SU-DHL-6 (cell line): Measurements from ENCODE around the gene GAR1.

Experiments
- H2AFZ ChIP-seq: fragments of 200-600 bp; sonication (generic); 2 replicates; pipeline ENCODE4 v1.6.1; 2014; ENCODE audit warnings: low read depth, mild to moderate bottlenecking, moderate library complexity, mixed read lengths, antibody characterized with exemption, low read length; ENCODE audit not compliant: severe bottlenecking
- H3F3A ChIP-seq: fragments of 200-600 bp; shearing (Covaris generic); 2 replicates; pipeline ENCODE4 v1.6.0; 2016; ENCODE audit warnings: antibody characterized with exemption, mild to moderate bottlenecking; ENCODE audit not compliant: insufficient read depth
- H3K27ac ChIP-seq: fragments of 200-600 bp; sonication (generic); 2 replicates; pipeline ENCODE4 v1.5.1; 2016; ENCODE audit warnings: low read depth, mild to moderate bottlenecking, low read length, moderate library complexity, mixed read lengths
- H3K27me3 ChIP-seq: fragments of 200-600 bp; sonication (generic), shearing (Covaris generic); 2 replicates; pipeline ENCODE4 v1.6.0; 2014; ENCODE audit warnings: mild to moderate bottlenecking, low read length
- H3K36me3 ChIP-seq: fragments of 200-600 bp; sonication (generic); 2 replicates; pipeline ENCODE4 v1.6.1; 2014; ENCODE audit warnings: mild to moderate bottlenecking, low read length, mixed read lengths
- H3K4me2 ChIP-seq: fragments of 300-600, 200-600 bp; shearing (Covaris generic), sonication (generic); 2 replicates; pipeline ENCODE4 v1.6.0; 2014; ENCODE audit warnings: low read length, low read depth, mild to moderate bottlenecking; ENCODE audit not compliant: poor library complexity, severe bottlenecking
- H3K4me3 ChIP-seq: fragments of 200-600 bp; sonication (generic); 2 replicates; pipeline ENCODE4 v1.5.1; 2014; ENCODE audit warnings: antibody characterized with exemption, low read length, mild to moderate bottlenecking, mixed read lengths; ENCODE audit not compliant: insufficient read depth, poor library complexity, severe bottlenecking
- H3K79me2 ChIP-seq: fragments of 200-600 bp; sonication (generic); 2 replicates; pipeline ENCODE4 v1.6.1; 2014; ENCODE audit warnings: mild to moderate bottlenecking, low read length, moderate library complexity; ENCODE audit not compliant: insufficient read depth
- H3K9ac ChIP-seq: fragments of 200-600 bp; sonication (generic); 2 replicates; pipeline ENCODE4 v1.7.0; 2014; ENCODE audit warnings: mild to moderate bottlenecking, low read length
- H3K9me2 ChIP-seq: fragments of 200-600 bp; sonication (generic); replicated peaks from 2 replicates; pipeline ENCODE4 v1.6.1; 2014; ENCODE audit warnings: low read length; ENCODE audit not compliant: insufficient read depth
- H3K9me3 ChIP-seq: fragments of 200-600 bp; sonication (generic); 2 replicates; pipeline ENCODE4 v1.6.1; 2014; ENCODE audit warnings: low read length, mixed read lengths; ENCODE audit not compliant: insufficient read depth
- H4K20me1 ChIP-seq: fragments of 200-600 bp; sonication (generic); 2 replicates; pipeline ENCODE4 v1.6.1; 2014; ENCODE audit warnings: low read depth, mild to moderate bottlenecking, antibody characterized with exemption, low read length, moderate library complexity, mixed read lengths
- EZH2phosphoT487 ChIP-seq: fragments of 200-600 bp; sonication (generic), shearing (Covaris generic); conservative IDR thresholded peaks from 2 replicates; pipeline ENCODE4 v1.6.1; 2018; ENCODE audit warnings: mild to moderate bottlenecking, antibody characterized with exemption, low read length, moderate library complexity, mixed read lengths
- TF ChIP-seq, protein P1 (sequence below): fragments of 200-600 bp; sonication (generic); IDR thresholded peaks from one replicate; pipeline ENCODE4 v1.5.1; 2017; ENCODE audit warnings: antibody characterized with exemption, mild to moderate bottlenecking, low read length, moderate library complexity; ENCODE audit not compliant: insufficient read depth, poor library complexity, severe bottlenecking

The GAR1 gene

DNA sequence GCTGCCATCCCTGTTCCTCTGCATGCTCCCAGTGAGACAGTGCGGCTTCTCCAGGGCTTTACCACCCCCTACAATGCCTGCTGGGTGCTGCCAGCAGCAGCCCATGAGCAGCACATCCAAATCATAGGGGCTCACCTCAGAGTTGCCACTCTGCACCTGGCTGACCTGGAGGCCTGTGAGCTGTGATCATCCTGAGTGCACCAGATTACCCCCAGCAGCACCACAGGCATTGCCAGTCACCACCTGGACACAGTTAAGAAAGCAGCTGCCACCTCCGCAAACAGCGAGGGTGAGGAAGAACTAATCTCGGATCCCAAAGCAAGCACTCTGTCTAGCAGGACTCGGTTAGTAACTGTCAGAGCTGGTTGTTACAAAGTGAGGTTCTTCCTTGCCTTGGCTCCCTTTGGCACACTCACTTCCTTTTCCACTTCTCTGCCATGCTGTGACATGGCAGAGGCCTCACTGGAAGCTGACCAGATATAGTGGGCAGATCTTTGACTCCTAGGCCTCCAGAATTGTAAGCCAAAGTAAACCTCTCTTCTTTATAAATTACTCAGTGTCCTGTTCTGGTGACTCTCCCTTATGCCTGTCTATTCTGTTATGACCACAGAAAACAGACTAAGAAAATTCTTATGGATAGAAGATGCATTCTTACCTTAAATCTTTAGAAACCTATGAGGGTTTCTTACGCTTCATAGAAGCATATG, 57.5 kb downstream of the GAR1 start:
- H4K20me1 ChIP-seq = no peaks in the 10 kb centered on the region
- H3K4me3 ChIP-seq = no peak overlapping the region
- no peaks in the 10 kb centered on the region for H3F3A ChIP-seq
- H3K79me2 ChIP-seq = no peaks in the 10 kb centered on the region
- no peaks in the 10 kb centered on the region for H3K27me3 ChIP-seq
- no peak overlapping the region for H3K9ac ChIP-seq
- H3K9me3 ChIP-seq = no peaks in the 10 kb centered on the region
- H3K36me3 ChIP-seq = no peaks in the 10 kb centered on the region
- H3K9me2 ChIP-seq = no peaks in the 10 kb centered on the region
- H3K4me2 ChIP-seq = no peak overlapping the region
- no peak overlapping the region for H3K27ac ChIP-seq
- TF ChIP-seq EZH2phosphoT487 = no peak
- TF ChIP-seq, protein P1, sequence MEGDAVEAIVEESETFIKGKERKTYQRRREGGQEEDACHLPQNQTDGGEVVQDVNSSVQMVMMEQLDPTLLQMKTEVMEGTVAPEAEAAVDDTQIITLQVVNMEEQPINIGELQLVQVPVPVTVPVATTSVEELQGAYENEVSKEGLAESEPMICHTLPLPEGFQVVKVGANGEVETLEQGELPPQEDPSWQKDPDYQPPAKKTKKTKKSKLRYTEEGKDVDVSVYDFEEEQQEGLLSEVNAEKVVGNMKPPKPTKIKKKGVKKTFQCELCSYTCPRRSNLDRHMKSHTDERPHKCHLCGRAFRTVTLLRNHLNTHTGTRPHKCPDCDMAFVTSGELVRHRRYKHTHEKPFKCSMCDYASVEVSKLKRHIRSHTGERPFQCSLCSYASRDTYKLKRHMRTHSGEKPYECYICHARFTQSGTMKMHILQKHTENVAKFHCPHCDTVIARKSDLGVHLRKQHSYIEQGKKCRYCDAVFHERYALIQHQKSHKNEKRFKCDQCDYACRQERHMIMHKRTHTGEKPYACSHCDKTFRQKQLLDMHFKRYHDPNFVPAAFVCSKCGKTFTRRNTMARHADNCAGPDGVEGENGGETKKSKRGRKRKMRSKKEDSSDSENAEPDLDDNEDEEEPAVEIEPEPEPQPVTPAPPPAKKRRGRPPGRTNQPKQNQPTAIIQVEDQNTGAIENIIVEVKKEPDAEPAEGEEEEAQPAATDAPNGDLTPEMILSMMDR = no peak
- H2AFZ ChIP-seq = no peak overlapping the region

DNA sequence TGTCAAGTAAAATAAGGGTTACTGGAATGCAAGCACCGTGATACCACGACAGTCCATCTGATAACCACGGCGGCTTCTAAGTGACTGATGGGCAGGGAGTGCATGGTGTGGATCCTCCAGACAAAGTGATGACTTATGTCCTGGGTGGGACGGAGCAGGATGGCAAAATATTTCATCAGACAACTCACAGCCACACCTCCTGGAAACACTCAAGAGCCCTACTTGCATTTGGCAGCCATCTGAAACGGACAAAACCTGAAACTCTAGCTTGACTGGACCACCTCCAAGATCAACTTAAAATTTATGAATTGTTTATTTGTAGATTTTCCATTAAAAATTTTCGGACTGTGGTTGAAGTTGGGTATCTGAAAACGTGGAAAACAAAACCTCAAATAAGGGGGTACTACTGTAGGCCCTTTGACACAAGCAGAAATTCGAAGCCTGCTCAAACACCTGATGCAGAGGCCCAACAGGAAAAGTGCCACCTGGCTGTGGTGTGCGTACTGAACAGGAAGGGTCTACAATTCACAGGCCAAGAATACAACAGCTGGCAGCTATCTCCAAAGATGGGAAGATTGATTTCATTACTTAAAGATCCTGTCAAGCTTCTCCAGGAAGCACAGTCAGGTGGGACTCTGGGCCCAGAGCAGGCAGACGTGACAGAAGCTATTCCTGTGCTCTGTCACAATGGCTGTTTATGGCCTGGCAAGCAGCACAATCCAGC, 58.4 kb downstream of the GAR1 start:
- Histone ChIP-seq H3K9me3 (no peaks in the 10 kb centered on the region), H3F3A (no peaks in the 10 kb centered on the region), H3K36me3 (no peaks in the 10 kb centered on the region), H3K4me2 (no peak overlapping the region), H3K4me3 (no peak overlapping the region), H2AFZ (no peak overlapping the region), H3K9ac (no peak overlapping the region), H3K9me2 (no peaks in the 10 kb centered on the region), H3K79me2 (no peaks in the 10 kb centered on the region), H3K27me3 (no peaks in the 10 kb centered on the region), H3K27ac (no peak overlapping the region), H4K20me1 (no peaks in the 10 kb centered on the region)
- TF ChIP-seq, protein P1 = no peak
- TF ChIP-seq EZH2phosphoT487 = no peak
